ENCODE data around the gene TM4SF4.

DNA sequence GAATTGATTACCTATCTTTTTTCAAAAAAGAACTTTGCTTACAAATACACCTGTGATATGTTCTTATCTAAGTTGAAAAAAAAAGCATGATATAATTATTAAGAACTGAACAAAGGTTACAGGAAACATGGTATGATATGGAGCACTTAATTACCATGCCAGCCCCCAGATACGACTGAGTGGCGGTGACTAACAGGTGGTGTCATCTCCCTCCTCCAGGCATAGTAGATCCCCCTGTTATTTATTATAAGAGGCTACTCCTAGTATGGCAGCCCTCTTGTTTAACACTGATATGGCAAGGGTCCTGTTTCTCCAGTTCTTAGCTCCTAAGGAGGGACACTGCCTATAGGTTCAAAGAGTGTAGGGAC is 31.0 kb upstream of the TM4SF4 start:
- TF ChIP-seq CTCF (IDR thresholded peaks at IDR 0.05), result no peak
- TF ChIP-seq EP300 (IDR thresholded peaks at IDR 0.05), result no peak

Data from sigmoid colon (tissue), 4 donors.